ENCODE data around the gene RBAK.
"Not testable (repeated sequence)": the region's sequence is repeated elsewhere in the genome, so short reads cannot be mapped to it uniquely, and the experiment has no call there.

RBAK gene

DNA sequence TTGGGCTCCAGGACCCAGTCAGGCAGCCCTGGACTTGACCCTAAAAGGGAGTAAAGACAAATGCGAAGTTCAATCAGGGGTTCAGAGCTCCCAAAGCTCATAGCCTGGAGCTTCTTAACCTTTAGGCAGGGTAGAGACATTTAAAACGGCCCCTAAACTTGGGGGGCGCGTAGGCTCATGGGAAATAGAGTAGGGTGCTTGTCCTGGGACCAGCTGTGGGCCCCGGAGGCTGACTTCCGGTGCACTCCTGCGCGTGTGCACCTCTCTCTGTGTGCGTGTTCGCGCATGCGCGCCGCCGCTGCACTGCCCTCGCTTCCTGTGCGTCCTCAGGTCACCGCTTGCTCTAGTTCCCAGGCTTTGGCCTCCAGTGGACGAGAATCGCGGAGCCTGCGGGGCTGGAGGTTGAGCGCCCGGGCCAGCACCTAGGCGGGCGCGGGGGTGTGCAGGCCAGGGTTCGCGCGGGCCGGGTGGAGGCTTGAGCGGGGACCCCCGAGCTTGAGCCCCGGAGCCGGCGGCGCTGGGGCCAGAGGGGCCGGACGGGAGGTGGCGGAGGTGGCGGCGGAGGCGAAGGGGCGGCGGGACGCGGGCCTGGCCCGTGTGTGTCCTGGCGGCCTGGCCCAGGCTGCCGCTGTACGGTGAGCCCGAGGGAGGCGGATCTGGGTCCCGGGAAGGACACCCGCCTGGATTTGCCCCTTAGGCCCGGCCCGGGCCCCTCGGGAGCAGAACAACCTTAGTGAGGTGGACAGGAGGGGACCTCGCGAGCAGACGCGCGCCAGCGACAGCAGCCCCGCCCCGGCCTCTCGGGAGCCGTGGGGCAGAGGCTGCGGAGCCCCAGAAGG lies at the start of gene RBAK:
RBAK (plus strand) TSS at position 303 of the 839 bp plus-strand sequence. CDS start 2,217 bp downstream, outside the sequence.
- peak; percentile 80 to 87 for DNase-seq (ENCODE audit: low read depth in 2 of 2)

- no peak for DNase-seq (ENCODE audit: low read depth in 2 of 2)
Measured at GRCh38 chr7:4996696-4997222, 48.9 kb upstream of the RBAK start.

- DNase-seq (ENCODE audit: low read depth in 2 of 2): no peak
Measured at GRCh38 chr7:4998244-4998643, 47.4 kb upstream of the RBAK start.

GRCh38 chr7:4998910-4999309 lies 46.8 kb upstream of the RBAK start:
- no peak for DNase-seq (ENCODE audit: low read depth in 2 of 2)

GRCh38 chr7:4999369-4999950 lies 46.2 kb upstream of the RBAK start:
- DNase-seq (ENCODE audit: low read depth in 2 of 2): no peak

GRCh38 chr7:5001003-5001402 lies 44.7 kb upstream of the RBAK start:
- no peak for DNase-seq (ENCODE audit: low read depth in 2 of 2)

DNA sequence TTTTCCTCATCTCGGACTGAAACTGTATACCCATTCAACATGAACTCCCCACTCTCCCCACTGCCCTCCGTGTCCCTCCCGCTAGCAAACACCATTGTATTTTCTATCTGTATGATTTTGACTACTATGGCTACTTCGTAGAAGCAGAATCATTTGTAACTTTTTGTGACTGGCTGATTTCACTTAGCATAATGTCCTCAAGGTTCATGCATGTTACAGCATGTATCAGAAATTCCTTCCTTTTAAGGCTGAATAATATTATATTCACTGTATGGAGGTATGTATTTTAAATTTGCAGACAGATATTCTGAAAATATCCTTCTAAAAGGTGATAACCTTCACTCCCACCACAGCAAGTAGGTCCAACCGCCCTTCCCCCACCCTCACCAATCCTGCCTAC lies 43.7 kb upstream of the RBAK start:
- no peak for DNase-seq (ENCODE audit: low read depth in 2 of 2)

- no peak for DNase-seq (ENCODE audit: low read depth in 2 of 2)
Measured at GRCh38 chr7:5005066-5005465, 40.6 kb upstream of the RBAK start.

DNA sequence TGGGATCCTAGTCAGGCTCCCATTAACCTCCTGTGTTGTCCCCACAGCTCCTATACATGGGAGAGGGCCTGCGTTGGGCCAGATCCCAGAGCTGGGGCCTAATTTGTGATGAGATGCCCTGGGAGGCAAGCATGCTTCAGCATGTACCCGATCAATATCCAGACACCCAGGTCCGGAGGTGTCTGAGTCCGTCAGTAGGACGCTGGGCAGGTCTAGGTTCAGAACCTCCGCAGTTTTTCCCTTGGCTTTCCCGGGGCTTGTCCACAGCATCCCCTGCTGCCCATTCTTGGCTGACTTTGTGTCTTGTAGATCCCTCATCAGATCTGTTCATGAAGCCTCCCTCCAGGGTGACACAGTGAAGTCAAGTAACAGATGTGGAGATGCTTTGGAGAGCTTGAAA lies 32.7 kb upstream of the RBAK start:
- no peak for DNase-seq (ENCODE audit: low read depth in 2 of 2)

- not testable (repeated sequence) for DNase-seq (ENCODE audit: low read depth in 2 of 2)
Measured at GRCh38 chr7:5015936-5016335, 29.7 kb upstream of the RBAK start.

- DNase-seq (ENCODE audit: low read depth in 2 of 2): not testable (repeated sequence)
Measured at GRCh38 chr7:5017626-5018025, 28.0 kb upstream of the RBAK start.

DNA sequence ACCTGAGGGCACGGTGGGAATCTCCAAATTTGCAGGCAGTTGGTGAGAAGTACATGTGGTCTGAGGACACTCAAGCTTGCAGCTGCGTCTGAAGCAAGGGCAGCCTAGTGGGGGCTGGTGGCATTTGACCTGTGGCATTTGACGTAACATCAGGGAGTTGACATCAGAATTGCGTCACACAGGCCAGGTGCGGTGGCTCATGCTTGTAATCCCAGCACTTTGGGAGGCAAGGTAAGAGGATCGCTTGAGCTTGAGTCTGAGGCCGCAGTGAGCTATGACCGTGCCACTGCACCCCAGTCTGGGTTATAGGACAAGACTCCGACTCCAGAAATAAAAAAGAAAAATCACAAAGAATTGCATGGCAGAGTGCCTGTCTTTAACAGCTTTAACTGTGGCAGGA lies 25.6 kb upstream of the RBAK start:
- no peak for DNase-seq (ENCODE audit: low read depth in 2 of 2)

GRCh38 chr7:5020976-5021550 lies 24.6 kb upstream of the RBAK start:
- not testable (repeated sequence) for DNase-seq (ENCODE audit: low read depth in 2 of 2)

GRCh38 chr7:5023626-5024025 lies 22.0 kb upstream of the RBAK start:
- not testable (repeated sequence) for DNase-seq (ENCODE audit: low read depth in 2 of 2)

DNA sequence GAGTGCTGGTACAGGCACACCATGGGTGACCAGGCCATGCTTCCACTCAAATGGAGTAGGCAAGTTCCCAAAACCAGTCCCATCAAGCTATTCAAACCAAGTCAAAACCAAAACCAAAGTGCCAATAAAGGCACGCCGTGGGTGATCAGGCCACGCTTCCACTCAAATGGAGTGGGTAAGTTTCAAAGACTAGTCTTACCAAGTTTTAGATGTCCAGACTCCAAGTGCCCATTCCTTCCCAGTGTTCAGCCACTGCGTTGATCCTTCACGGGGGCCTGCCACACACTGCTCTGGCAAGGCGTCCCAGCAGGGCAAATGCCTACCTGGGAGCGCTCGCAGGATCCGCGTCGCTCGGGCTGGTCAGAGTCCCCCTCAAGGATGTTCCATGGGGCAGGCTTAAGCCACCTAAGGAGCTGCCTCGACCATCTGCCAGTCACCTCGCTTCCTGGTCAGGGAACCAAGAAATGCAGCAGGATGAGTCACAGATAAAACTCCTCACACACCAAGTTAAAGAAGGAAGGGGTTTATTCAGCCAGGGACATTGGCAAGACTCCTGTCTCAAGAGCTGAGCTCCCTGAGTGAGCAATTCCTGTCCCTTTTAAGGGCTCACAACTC lies 17.8 kb upstream of the RBAK start:
- not testable (repeated sequence) for DNase-seq (ENCODE audit: low read depth in 2 of 2)

DNA sequence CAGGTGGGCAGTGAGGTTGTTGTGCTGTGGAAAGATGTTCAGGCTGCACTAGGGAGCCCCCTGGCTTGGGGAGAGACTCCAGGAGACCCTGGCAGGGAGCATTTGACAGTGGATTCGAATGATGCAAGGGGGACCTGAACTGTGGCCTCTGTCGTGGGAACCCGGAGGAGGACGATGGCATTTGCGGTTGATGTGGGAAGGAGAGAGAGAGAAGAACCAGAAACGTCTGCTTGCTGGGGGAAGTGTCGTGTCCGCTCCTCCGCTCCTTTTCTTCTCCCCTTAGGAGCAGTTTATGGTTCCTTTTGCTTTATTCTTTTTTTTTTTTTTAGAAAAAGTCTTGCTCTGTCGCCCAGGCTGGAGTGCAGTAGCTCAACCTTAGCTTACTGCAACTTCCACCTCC lies 12.5 kb upstream of the RBAK start:
- DNase-seq (ENCODE audit: low read depth in 2 of 2): not testable (repeated sequence)

GRCh38 chr7:5035276-5035675 lies 10.4 kb upstream of the RBAK start:
- DNase-seq (ENCODE audit: low read depth in 2 of 2): no peak

DNA sequence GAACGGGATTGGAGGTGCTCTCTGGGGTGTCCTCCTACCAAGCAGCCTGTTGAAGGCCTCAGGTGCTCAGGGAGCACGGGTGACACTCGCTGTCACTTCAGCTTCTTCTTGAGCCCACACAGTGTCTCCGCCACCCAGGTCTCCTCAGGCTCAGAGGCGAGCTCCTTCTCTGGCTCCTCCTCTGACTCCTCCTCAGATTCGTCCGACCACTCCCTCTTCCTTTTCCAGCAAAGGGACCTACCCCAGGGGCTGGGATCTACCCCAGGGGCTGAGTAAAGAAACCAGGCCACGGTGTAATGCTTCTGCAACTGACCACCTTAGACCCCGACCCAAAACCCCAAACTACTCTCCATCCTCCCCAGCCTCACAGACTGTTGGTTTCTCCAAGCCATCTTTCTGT lies 9.2 kb upstream of the RBAK start:
- no peak for DNase-seq (ENCODE audit: low read depth in 2 of 2)

DNA sequence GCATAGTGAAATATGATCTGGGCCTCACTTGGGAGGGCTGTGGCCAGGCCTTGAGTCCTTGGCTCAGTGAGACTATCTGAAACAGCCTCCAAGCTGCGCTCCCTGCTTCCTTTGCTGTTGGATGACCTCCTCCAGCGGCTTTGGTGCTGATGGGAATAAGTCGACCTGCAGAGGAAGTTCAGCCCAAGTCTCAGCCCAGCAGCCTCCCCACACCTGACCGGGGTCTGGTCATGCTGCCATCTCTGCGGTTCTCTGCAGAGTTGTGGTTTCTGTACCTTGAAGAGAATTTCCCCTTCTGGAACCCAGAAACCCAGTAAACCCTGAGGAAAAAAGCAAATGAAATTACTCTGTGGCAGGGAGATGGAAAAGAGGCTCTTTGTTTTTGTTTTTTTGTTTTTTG lies 4.6 kb upstream of the RBAK start:
- no peak for DNase-seq (ENCODE audit: low read depth in 2 of 2)

DNA sequence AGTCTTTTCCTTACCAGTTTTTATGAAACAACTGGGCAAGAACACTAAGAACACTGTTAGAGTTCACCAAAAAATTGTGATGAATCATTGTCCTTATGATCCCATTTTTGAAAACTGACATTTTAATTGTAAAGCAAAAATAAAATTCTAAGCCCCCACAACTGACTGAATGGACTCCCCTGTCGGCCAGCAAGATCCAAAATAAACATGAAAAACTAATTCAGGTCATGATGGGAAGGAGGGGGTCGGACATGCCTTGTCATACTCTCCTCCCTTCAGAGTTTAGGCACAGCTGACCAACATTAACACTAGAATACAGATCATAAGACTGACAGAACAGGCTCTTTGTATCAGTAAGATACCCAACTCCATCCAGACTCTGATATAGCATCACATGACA lies 2.0 kb upstream of the RBAK start:
- DNase-seq (ENCODE audit: low read depth in 2 of 2): no peak

DNA sequence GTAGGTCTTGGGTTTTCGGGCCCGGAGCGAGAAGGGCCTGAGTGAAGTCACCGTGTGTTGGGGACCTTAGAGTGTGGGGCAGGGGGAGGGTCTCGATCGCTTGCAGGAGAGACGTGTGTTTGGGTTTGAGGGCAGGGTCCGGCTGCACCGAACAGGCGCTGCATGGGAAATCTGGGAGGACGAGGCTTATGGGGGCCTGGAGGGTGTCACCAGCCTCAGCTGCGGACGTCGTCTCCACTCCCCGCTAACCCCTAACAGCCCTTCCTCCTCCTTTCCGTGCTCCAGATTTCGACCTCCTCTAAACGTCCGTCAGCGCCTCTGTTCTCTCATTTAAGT lies 705 bp downstream of the RBAK start:
- not testable (repeated sequence) for DNase-seq (ENCODE audit: low read depth in 2 of 2)

GRCh38 chr7:5047127-5047526 lies 1.5 kb downstream of the RBAK start:
- DNase-seq (ENCODE audit: low read depth in 2 of 2): not testable (repeated sequence)
